Measurements from ENCODE around the gene PRKD2.

DNA sequence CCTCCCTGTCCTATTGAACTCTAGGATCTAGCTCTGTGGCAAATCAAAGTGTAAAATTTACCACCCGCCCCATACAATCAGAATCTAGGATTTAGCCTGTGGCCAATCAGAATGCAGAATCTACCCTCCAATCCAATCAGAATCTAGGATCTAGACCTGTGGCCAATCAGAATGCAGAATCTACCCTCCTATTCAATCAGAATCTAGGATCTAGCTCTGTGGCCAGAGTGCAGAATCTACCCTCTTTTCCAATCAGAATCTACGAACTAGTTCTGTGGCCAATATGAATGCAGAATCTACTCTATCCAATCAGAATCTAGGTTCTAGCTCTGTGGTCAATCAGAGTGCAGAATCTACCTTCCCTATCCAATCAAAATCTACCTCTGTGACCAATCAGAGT lies 25.8 kb downstream of the PRKD2 start:
- TF ChIP-seq, protein P1, sequence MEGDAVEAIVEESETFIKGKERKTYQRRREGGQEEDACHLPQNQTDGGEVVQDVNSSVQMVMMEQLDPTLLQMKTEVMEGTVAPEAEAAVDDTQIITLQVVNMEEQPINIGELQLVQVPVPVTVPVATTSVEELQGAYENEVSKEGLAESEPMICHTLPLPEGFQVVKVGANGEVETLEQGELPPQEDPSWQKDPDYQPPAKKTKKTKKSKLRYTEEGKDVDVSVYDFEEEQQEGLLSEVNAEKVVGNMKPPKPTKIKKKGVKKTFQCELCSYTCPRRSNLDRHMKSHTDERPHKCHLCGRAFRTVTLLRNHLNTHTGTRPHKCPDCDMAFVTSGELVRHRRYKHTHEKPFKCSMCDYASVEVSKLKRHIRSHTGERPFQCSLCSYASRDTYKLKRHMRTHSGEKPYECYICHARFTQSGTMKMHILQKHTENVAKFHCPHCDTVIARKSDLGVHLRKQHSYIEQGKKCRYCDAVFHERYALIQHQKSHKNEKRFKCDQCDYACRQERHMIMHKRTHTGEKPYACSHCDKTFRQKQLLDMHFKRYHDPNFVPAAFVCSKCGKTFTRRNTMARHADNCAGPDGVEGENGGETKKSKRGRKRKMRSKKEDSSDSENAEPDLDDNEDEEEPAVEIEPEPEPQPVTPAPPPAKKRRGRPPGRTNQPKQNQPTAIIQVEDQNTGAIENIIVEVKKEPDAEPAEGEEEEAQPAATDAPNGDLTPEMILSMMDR (conservative IDR thresholded peaks at IDR 0.05): no peak
- TF ChIP-seq EZH2 (IDR thresholded peaks at IDR 0.05; ENCODE audit: low read depth): no peak
